Omental fat pad (tissue), 4 donors: Measurements from ENCODE around the gene DLG2. TPM values are rescaled to one million over a fixed set of nuclear protein-coding genes. Genes with fewer than 3 reads are reported as not detected.
"Not testable (repeated sequence)": the region's sequence is repeated elsewhere in the genome, so short reads cannot be mapped to it uniquely, and the experiment has no call there.

Experiments
- ATAC-seq: fragments of 150-250 bp; one replicate; pipeline ENCODE4 v1.9.1; 2016; ENCODE audit warnings: mild to moderate bottlenecking, moderate library complexity; ENCODE audit not compliant: low FRiP score
- DNase-seq: peaks from one replicate; pipeline ENCODE4 v3.0.0-alpha.2; 2019; ENCODE audit warnings: low spot score
- total RNA-seq, 4 donors: library from RNA; depleted of rRNA; stranded (reverse); fragments of >200 nt; gene quantifications; one replicate each; pipeline ENCODE4 v1.1.0, GENCODE V29; 2016
- TF ChIP-seq, protein P1 (sequence below), 3 donors: fragments of 450-650 bp; IDR thresholded peaks; one replicate each; pipeline ENCODE4 v1.5.1; 2016 to 2017; ENCODE audit warnings: antibody characterized with exemption in 3 of 3, mild to moderate bottlenecking in 3 of 3, moderate library complexity in 2 of 3

Gene DLG2
- total RNA-seq, 4 donors from 2014 or later = 4.8 to 13.2 (median 8.1) TPM

DNA sequence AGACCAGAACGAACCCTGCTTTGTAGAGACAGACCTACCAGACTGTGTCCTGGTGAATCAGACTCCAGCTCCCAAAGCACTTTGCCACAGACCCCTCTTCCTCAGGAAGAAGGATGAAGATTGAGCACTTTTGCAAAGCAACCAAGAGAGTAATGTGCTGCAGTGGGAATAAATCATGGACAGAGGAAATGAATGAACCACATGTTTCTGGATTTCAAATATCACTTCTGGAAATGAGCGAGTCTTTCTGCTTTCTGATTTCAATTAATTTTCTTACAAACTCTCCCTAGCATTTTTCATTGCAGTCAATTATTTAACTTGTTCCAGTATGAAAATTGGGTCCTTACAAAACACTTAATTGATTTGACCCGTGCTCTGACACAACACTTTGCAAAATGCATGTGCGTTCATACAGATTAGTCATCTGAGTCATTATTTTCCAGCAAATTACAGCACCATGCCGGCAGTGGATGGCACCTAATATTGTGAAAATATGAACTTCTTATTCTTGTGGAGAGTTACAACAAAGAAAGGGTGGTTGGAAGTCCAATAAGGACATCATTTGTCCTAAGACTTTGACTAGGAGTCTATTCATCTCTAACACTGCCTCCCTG, 2025.1 kb downstream of the DLG2 start:
- DNase-seq (no peak), ATAC-seq (no peak)
- TF ChIP-seq, protein P1, sequence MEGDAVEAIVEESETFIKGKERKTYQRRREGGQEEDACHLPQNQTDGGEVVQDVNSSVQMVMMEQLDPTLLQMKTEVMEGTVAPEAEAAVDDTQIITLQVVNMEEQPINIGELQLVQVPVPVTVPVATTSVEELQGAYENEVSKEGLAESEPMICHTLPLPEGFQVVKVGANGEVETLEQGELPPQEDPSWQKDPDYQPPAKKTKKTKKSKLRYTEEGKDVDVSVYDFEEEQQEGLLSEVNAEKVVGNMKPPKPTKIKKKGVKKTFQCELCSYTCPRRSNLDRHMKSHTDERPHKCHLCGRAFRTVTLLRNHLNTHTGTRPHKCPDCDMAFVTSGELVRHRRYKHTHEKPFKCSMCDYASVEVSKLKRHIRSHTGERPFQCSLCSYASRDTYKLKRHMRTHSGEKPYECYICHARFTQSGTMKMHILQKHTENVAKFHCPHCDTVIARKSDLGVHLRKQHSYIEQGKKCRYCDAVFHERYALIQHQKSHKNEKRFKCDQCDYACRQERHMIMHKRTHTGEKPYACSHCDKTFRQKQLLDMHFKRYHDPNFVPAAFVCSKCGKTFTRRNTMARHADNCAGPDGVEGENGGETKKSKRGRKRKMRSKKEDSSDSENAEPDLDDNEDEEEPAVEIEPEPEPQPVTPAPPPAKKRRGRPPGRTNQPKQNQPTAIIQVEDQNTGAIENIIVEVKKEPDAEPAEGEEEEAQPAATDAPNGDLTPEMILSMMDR (IDR thresholded peaks at IDR 0.05) = no peak

DNA sequence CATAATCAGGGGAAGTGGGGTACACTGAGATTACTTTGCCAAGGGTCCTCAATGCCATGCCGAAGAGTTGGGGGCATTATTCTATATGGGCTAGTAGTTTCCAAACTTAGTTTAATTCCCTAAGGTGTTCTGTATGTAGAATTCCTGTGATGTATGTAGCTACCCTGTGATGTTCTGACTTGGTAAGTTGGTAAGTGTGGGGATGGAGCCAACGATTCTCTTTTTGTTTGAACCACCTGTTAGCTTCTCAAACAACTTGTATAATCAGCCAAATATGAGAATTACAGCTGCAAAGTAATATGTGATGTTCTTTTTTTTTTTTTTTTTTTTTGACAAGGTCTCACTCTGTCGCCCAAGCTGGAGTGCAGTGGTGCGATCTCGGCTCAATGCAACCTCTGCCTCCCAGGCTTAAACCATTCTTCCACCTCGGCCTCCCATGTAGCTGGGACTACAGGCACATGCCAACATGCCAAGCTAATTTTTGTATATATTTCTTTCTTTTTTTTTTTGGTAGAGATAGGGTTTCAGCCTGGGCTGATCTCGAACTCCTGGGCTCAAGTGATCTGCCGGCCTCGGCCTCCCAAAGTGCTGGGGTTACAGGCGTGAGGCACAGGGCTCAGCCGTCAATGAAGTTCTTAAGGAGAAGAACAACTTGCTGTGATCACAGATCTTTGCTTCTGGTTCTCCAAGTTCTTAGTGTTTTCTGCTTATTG, 2025.8 kb downstream of the DLG2 start:
- DNase-seq = no peak
- TF ChIP-seq, protein P1 (IDR thresholded peaks at IDR 0.05) = no peak
- no peak for ATAC-seq

DNA sequence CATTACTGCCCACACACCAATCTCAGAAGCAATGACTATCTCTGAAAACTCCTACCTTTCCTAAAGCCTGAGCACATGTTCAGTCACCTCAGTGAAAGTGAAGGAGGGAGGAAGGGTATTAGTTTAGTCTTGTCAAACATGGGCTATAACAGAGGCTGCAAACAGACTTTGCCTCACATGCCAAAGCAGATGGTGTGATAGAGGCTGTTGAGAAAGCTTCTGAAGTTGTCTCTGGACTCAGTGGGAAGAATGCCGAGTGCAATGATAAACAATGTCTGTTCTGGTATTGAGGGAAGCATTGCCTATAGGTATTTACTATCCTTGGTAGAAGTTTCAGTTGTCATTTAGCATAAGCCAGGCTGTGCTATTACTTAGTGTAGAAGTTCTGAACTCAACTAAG, 2026.5 kb downstream of the DLG2 start:
- TF ChIP-seq, protein P1 (IDR thresholded peaks at IDR 0.05) = no peak
- DNase-seq (no peak), ATAC-seq (no peak)

- TF ChIP-seq, protein P1 (IDR thresholded peaks at IDR 0.05) = no peak
- no peak for DNase-seq
- ATAC-seq = no peak
These were observed 2028.1 kb downstream of the DLG2 start for GRCh38 chr11:83599066-83599465.

DNA sequence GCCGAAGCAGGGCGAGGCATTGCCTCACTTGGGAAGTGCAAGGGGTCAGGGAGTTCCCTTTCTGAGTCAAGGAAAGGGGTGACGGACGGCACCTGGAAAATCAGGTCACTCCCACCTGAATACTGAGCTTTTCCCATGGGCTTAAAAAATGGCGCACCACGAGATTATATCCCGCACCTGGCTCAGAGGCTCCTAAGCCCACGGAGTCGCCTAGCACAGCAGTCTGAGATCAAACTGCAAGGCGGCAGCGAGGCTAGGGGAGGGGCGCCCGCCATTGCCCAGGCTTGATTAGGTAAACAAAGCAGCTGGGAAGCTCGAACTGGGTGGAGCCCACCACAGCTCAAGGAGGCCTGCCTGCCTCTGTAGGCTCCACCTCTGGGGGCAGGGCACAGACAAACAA, 2039.3 kb downstream of the DLG2 start:
- not testable (repeated sequence) for ATAC-seq, DNase-seq

GRCh38 chr11:83583757-83584366, 2043.3 kb downstream of the DLG2 start:
- DNase-seq (no peak), ATAC-seq (peak; percentile 80)
- TF ChIP-seq, protein P1 (IDR thresholded peaks at IDR 0.05) = no peak

DNA sequence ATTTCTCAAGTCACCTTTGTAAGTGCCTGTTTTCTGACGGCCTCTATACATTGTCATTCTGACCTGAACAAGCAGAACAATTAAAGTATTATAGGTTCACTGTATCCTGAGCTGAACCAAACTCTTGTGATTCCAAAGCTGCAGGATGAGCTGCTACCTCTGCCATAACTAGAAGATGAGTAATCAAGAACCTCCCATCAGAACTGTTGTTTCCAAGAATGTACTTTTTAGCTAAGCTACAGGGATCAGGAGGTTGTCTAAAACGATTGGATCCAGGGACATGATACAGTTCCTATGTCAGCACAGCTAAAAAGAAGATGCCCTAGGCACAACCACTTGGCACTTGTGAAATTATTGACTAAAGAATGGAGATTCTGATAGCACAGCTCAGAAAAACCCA, 2052.6 kb downstream of the DLG2 start:
- TF ChIP-seq, protein P1 (IDR thresholded peaks at IDR 0.05) = no peak
- peak; percentile 52 for ATAC-seq
- no peak for DNase-seq
